Fibroblast of lung (primary cell): ENCODE results near the gene GTF2A2.
A peak's percentile ranks its signal among the peaks of the same experiment; 100 is the strongest.

Experiments used
- EZH2 ChIP-seq: IDR thresholded peaks from 2 replicates; pipeline ENCODE4 v1.5.1; 2012; ENCODE audit warnings: low read length, control low read depth, mild to moderate bottlenecking; ENCODE audit errors: missing control alignments
- TF ChIP-seq, protein P1 (sequence below), 2 donors: IDR thresholded peaks in 1 of 2; conservative IDR thresholded peaks in 1 of 2; 1 replicate in 1 of 2; 2 replicates in 1 of 2; pipeline ENCODE4 v1.5.1; 2011 to 2012; ENCODE audit warnings: low read length in 2 of 2, control low read depth in 1 of 2, inconsistent platforms in 1 of 2, low read depth in 1 of 2, mild to moderate bottlenecking in 1 of 2

DNA sequence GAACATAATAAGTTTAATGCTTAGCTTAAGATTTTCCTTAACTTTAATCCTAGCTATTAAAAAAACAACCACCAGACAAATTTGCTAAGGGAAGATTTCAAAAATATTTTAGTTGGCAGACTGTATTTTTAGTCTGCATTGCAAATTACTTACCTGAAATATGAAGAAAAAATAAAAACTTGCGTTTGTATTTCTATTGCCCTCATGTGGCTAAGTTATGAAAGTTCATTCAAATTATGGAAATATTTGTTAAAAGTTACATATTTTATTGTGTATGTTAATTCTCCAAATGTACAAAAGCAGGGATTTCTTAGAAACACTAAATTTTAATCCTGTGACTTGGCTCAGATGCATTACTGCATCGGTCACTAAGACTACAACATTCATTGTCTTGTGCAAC is 15.0 kb downstream of the GTF2A2 start:
- TF ChIP-seq, protein P1, sequence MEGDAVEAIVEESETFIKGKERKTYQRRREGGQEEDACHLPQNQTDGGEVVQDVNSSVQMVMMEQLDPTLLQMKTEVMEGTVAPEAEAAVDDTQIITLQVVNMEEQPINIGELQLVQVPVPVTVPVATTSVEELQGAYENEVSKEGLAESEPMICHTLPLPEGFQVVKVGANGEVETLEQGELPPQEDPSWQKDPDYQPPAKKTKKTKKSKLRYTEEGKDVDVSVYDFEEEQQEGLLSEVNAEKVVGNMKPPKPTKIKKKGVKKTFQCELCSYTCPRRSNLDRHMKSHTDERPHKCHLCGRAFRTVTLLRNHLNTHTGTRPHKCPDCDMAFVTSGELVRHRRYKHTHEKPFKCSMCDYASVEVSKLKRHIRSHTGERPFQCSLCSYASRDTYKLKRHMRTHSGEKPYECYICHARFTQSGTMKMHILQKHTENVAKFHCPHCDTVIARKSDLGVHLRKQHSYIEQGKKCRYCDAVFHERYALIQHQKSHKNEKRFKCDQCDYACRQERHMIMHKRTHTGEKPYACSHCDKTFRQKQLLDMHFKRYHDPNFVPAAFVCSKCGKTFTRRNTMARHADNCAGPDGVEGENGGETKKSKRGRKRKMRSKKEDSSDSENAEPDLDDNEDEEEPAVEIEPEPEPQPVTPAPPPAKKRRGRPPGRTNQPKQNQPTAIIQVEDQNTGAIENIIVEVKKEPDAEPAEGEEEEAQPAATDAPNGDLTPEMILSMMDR (conservative IDR thresholded peaks at IDR 0.05 in 1 of 2, IDR thresholded peaks at IDR 0.05 in 1 of 2; ENCODE audit: low read depth in 1 of 2, low read length in 2 of 2): peak in 1 of 2 donors; percentile 13
- no peak for TF ChIP-seq EZH2
